IMR-90 (cell line): Measurements from ENCODE around the gene MAPKAPK5. TPM values are rescaled to one million over a fixed set of nuclear protein-coding genes. Genes with fewer than 3 reads are reported as not detected.

Experiments used
- ATAC-seq: fragments of 200-7000 bp; cut with Tn5 transposase; 2 replicates; pipeline ENCODE4 v1.9.1; 2020; ENCODE audit warnings: low read depth, mild to moderate bottlenecking, moderate library complexity
- BruUV-seq: library from RNA; stranded (reverse); fragments of 400-500 nt; replicated peaks from 2 replicates; lab custom pipeline; 2021; lab: Mats Ljungman, UMichigan
- CTCF ChIA-PET: fragments of 300-600 bp; formaldehyde crosslinking; extraction: SDS; loops from one replicate; lab custom pipeline; 2021; ENCODE audit warnings: antibody characterized with exemption; lab: Yijun Ruan, JAX
- POLR2A ChIA-PET: fragments of 300-600 bp; sonication (Branson Sonifier 250); formaldehyde crosslinking; loops from one replicate; lab custom pipeline; 2022; ENCODE audit warnings: antibody characterized with exemption; ENCODE audit not compliant: unreplicated experiment; lab: Charles Lee
- DNase-seq: peaks from one replicate; pipeline ENCODE4 v3.0.0; 2013
- H2AFZ ChIP-seq: replicated peaks from 2 replicates; pipeline ENCODE3; 2013; ENCODE audit warnings: low read length, mild to moderate bottlenecking; ENCODE audit not compliant: poor library complexity
- H2AK5ac ChIP-seq: 2 replicates; pipeline ENCODE4 v1.6.1; 2013; ENCODE audit warnings: low read depth, low read length, inconsistent platforms
- H2AK9ac ChIP-seq: replicated peaks from 2 replicates; pipeline ENCODE3; 2013; ENCODE audit warnings: mild to moderate bottlenecking, low read depth, low read length, moderate library complexity; ENCODE audit not compliant: poor library complexity
- H2BK120ac ChIP-seq: 2 replicates; pipeline ENCODE4 v1.6.1; 2013; ENCODE audit warnings: low read depth, low read length, inconsistent platforms
- H2BK15ac ChIP-seq: 3 replicates; pipeline ENCODE4 v1.6.1; 2013; ENCODE audit warnings: low read depth, low read length, inconsistent platforms
- H2BK20ac ChIP-seq: 2 replicates; pipeline ENCODE4 v1.6.1; 2013; ENCODE audit warnings: low read depth, mild to moderate bottlenecking, inconsistent platforms, low read length, moderate library complexity
- H2BK5ac ChIP-seq: 2 replicates; pipeline ENCODE4 v1.6.1; 2013; ENCODE audit warnings: mild to moderate bottlenecking, low read depth, low read length, inconsistent platforms; ENCODE audit not compliant: poor library complexity, severe bottlenecking
- H3K14ac ChIP-seq: replicated peaks from 2 replicates; pipeline ENCODE4 v1.6.1; 2013; ENCODE audit warnings: low read depth, low read length, inconsistent platforms
- H3K18ac ChIP-seq: 2 replicates; pipeline ENCODE4 v1.6.1; 2013; ENCODE audit warnings: low read depth, low read length, control low read depth
- H3K23ac ChIP-seq: 2 replicates; pipeline ENCODE4 v1.6.1; 2013; ENCODE audit warnings: low read depth, low read length, inconsistent platforms
- H3K27ac ChIP-seq: 2 replicates; pipeline ENCODE4 v1.5.1; 2013; ENCODE audit warnings: mild to moderate bottlenecking, control low read depth, low read length; ENCODE audit not compliant: insufficient read depth
- H3K27me3 ChIP-seq: 2 replicates; pipeline ENCODE4 v1.6.1; 2013; ENCODE audit warnings: low read length; ENCODE audit not compliant: control insufficient read depth, insufficient read depth
- H3K36me3 ChIP-seq: 2 replicates; pipeline ENCODE4 v1.6.1; 2013; ENCODE audit warnings: low read length, mixed read lengths; ENCODE audit not compliant: control insufficient read depth, insufficient read depth
- H3K4ac ChIP-seq: 2 replicates; pipeline ENCODE4 v1.6.1; 2013; ENCODE audit warnings: low read depth, low read length, inconsistent platforms
- H3K4me1 ChIP-seq: 2 replicates; pipeline ENCODE4 v1.6.1; 2013; ENCODE audit warnings: low read length, mixed read lengths; ENCODE audit not compliant: control insufficient read depth, insufficient read depth
- H3K4me2 ChIP-seq: 2 replicates; pipeline ENCODE4 v1.6.1; 2013; ENCODE audit warnings: low read depth, mild to moderate bottlenecking, control low read depth, low read length, moderate library complexity
- H3K4me3 ChIP-seq: 2 replicates; pipeline ENCODE4 v1.5.1; 2013; ENCODE audit warnings: low read depth, mild to moderate bottlenecking, control low read depth, low read length, moderate library complexity; ENCODE audit not compliant: insufficient read depth
- H3K56ac ChIP-seq: 2 replicates; pipeline ENCODE4 v1.6.1; 2013; ENCODE audit warnings: low read length, inconsistent platforms; ENCODE audit not compliant: insufficient read depth; ENCODE audit errors: extremely low read depth
- H3K79me1 ChIP-seq, 2 experiments: 2 replicates each; pipeline ENCODE4 v1.6.1; 2013; ENCODE audit warnings: low read length in 2 of 2, inconsistent platforms in 1 of 2, low read depth in 1 of 2
- H3K9ac ChIP-seq: 2 replicates; pipeline ENCODE4 v1.6.1; 2013; ENCODE audit warnings: low read depth, low read length, control low read depth
- H3K9me1 ChIP-seq: 2 replicates; pipeline ENCODE4 v1.6.1; 2013; ENCODE audit warnings: low read length, inconsistent platforms; ENCODE audit not compliant: insufficient read depth
- H3K9me3 ChIP-seq: 2 replicates; pipeline ENCODE4 v1.6.1; 2013; ENCODE audit warnings: low read length; ENCODE audit not compliant: control insufficient read depth, insufficient read depth
- H4K20me1 ChIP-seq: 2 replicates; pipeline ENCODE4 v1.6.1; 2013; ENCODE audit warnings: low read length, inconsistent platforms; ENCODE audit not compliant: insufficient read depth
- H4K5ac ChIP-seq: 2 replicates; pipeline ENCODE4 v1.6.1; 2013; ENCODE audit warnings: mild to moderate bottlenecking, low read depth, low read length, control low read depth
- H4K8ac ChIP-seq, 2 experiments: 2 replicates each; pipeline ENCODE4 v1.6.1; 2013; ENCODE audit warnings: low read depth in 2 of 2, low read length in 2 of 2, control low read depth in 1 of 2, inconsistent platforms in 1 of 2
- H4K91ac ChIP-seq: 2 replicates; pipeline ENCODE4 v1.6.1; 2013; ENCODE audit warnings: low read depth, low read length, inconsistent platforms; ENCODE audit not compliant: insufficient read depth
- BHLHE40 ChIP-seq: fragments of 150-350 bp; IDR thresholded peaks from 2 replicates; pipeline ENCODE4 v1.6.1; 2016; ENCODE audit warnings: mild to moderate bottlenecking, low read depth, low read length
- RCOR1 ChIP-seq: IDR thresholded peaks from 2 replicates; pipeline ENCODE4 v1.6.1; 2012; ENCODE audit warnings: mild to moderate bottlenecking, low read length, improper control_type of control experiment; ENCODE audit not compliant: insufficient replicate concordance
- WGBS, 2 experiments: methylation state at CpG; one replicate each; pipeline versions ENCODE4 v1.1.5 to v1.1.7; 2013; ENCODE audit warnings: missing lambda C conversion rate in 2 of 2; ENCODE audit not compliant: insufficient read length in 1 of 2; ENCODE audit errors: extremely low coverage in 2 of 2; 5-methylcytosine and 5-hydroxymethylcytosine counted together
- dilution Hi-C: fragments of 300-500 bp; cut with HindIII; formaldehyde crosslinking; loops from one replicate; pipeline ENCODE4 v1.14.3; 2018; ENCODE audit warnings: low sequenced_read_pairs; ENCODE audit not compliant: unreplicated experiment
- in situ Hi-C: fragments of 300-500 bp; cut with MboI; formaldehyde crosslinking; loops from 3 replicates; pipeline ENCODE4 v1.14.3; 2019; ENCODE audit warnings: low sequenced_read_pairs, inconsistent platforms, mixed read lengths
- intact Hi-C: fragments of 100-400 bp; cut with micrococcal nuclease; formaldehyde crosslinking; loops from 2 replicates; pipeline ENCODE4 v1.10.0; 2022
- polyA plus RNA-seq, 3 experiments: library from polyadenylated mRNA; depleted of rRNA; stranded (reverse); fragments of >200 nt; gene quantifications; 2 replicates each; pipeline ENCODE4 v1.2.3, GENCODE V29; 2012; ENCODE audit warnings: low replicate concordance in 1 of 3
- total RNA-seq: library from RNA; depleted of rRNA; stranded (reverse); fragments of >200 nt; gene quantifications from 2 replicates; pipeline ENCODE4 v1.2.3, GENCODE V29; 2012

MAPKAPK5 gene
- total and polyA plus RNA-seq, 2 of the 4 experiments (the other 2 are of a cell fraction), result 35.0 to 44.6 TPM

GRCh38 chr12:111803851-111804250 lies 38.2 kb upstream of the MAPKAPK5 start:
- dilution Hi-C loops, result no loop called here
- Histone ChIP-seq H3K4me2 (no peak overlapping the region), H3K27ac (no peak overlapping the region), H3K36me3 (peaks cover 47% of the 10 kb centered on the region), H3K9me1 (no peaks in the 10 kb centered on the region; the same call in 1 of the 2 replicates), H4K5ac (no peak overlapping the region), H3K27me3 (no peaks in the 10 kb centered on the region), H2BK20ac (no peak overlapping the region), H4K20me1 (no peaks in the 10 kb centered on the region), H2BK120ac (no peak overlapping the region), H3K56ac (no peak overlapping the region), H3K9me3 (no peaks in the 10 kb centered on the region), H2AK5ac (no peak overlapping the region), H3K4ac (no peak overlapping the region), H3K4me1 (no peaks in the 10 kb centered on the region), H4K91ac (no peak overlapping the region), H3K14ac (no peak overlapping the region), H2BK5ac (no peak overlapping the region), H3K9ac (no peak overlapping the region), H3K79me1 (no peaks in the 10 kb centered on the region), H2AFZ (no peak overlapping the region), H3K23ac (no peak overlapping the region), H2AK9ac (no peak overlapping the region), H3K4me3 (no peak overlapping the region), H3K18ac (no peak overlapping the region), H4K8ac (no peak overlapping the region), H2BK15ac (no peak overlapping the region)
- DNase-seq (no peak), ATAC-seq (no peak)
- in situ Hi-C loops, result no loop called here
- no TSS peak for BruUV-seq
- TF ChIP-seq BHLHE40 (no peak), RCOR1 (no peak)
- ChIA-PET POLR2A (no interaction called here), CTCF (no interaction called here)
- WGBS, 2 experiments, result 100% methylated on average over 1 of the region's 8 CpGs; no CpG with 5 or more reads in 1 of the 2 experiments
- intact Hi-C loops, result no loop called here
